ENCODE measurements around the gene IL7R. TPM values are rescaled to one million over a fixed set of nuclear protein-coding genes. Genes with fewer than 3 reads are reported as not detected.
A peak's percentile ranks its signal among the peaks of the same experiment; 100 is the strongest.

IL7R gene
- total and polyA plus RNA-seq, 5 experiments from 2014 or later: 569 to 1,437 (median 668) TPM

GRCh38 chr5:35919191-35919590 is 62.5 kb downstream of the IL7R start:
- Mint-ChIP-seq H3K9me3 (peaks cover 0 to 12% (median 10%) of the 10 kb centered on the region in 9 donors), H3K4me3 (peak overlapping the region in 1 of 10 donors; percentile 37), H3K4me1 (peaks cover 7 to 21% (median 15%) of the 10 kb centered on the region in 4 donors), H3K36me3 (peaks cover 0 to 7% (median 2%) of the 10 kb centered on the region in 3 donors), H3K27ac (peak overlapping the region in 3 of 10 donors; percentile 1 to 27 (median 9)), H3K27me3 (no peaks in the 10 kb centered on the region)
- ATAC-seq: no peak
- POLR2A ChIA-PET: interaction anchor here (0.6 to 0.7 kb wide), 3 partner anchors 56 to 829 kb away, joined by 3 to 4 read pairs (median 4); no protein-coding TSS in a partner anchor
- DNase-seq: no peak

GRCh38 chr5:35920890-35921289 is 64.2 kb downstream of the IL7R start:
- POLR2A ChIA-PET: interaction anchor here (1.0 kb wide), 1 partner anchor 30 kb away, joined by 3 read pairs; no protein-coding TSS in a partner anchor
- peak overlapping the region in 1 of 10 donors; percentile 62 for H3K27ac Mint-ChIP-seq
- DNase-seq (no peak), ATAC-seq (no peak)
- H3K9me3 Mint-ChIP-seq: peaks cover 0 to 12% (median 6%) of the 10 kb centered on the region in 9 donors
- H3K4me3 Mint-ChIP-seq: no peak overlapping the region
- H3K4me1 Mint-ChIP-seq: peaks cover 19 to 34% (median 30%) of the 10 kb centered on the region in 4 donors
- H3K27me3 Mint-ChIP-seq: no peaks in the 10 kb centered on the region
- peaks cover 0 to 7% (median 2%) of the 10 kb centered on the region in 3 donors for H3K36me3 Mint-ChIP-seq

- Mint-ChIP-seq H3K36me3 (peaks cover 0 to 7% (median 2%) of the 10 kb centered on the region in 3 donors), H3K27me3 (peaks cover 0 to 4% (median 0%) of the 10 kb centered on the region in 5 donors), H3K27ac (peak overlapping the region in 6 of 10 donors; percentile 11 to 44 (median 23)), H3K4me1 (peaks cover 25 to 40% (median 35%) of the 10 kb centered on the region in 4 donors), H3K9me3 (peaks cover 0 to 12% (median 6%) of the 10 kb centered on the region in 9 donors), H3K4me3 (no peak overlapping the region)
- DNase-seq: peak in 3 of 10 donors; percentile 27 to 46 (median 31)
- POLR2A ChIA-PET: interaction anchor here (1.0 kb wide), 1 partner anchor 31 kb away, joined by 3 read pairs; no protein-coding TSS in a partner anchor
- ATAC-seq: no peak
Observed at GRCh38 chr5:35921930-35922329, 65.2 kb downstream of the IL7R start.

GRCh38 chr5:35922468-35922867 is 65.8 kb downstream of the IL7R start:
- no peak for DNase-seq
- H3K27me3 Mint-ChIP-seq: peaks cover 0 to 4% (median under 1%) of the 10 kb centered on the region in 5 donors
- H3K36me3 Mint-ChIP-seq: peaks cover 0 to 7% (median 2%) of the 10 kb centered on the region in 3 donors
- no peak for ATAC-seq
- H3K4me3 Mint-ChIP-seq: no peak overlapping the region
- peak overlapping the region in 1 of 10 donors; percentile 44 for H3K27ac Mint-ChIP-seq
- POLR2A ChIA-PET: no interaction called here
- peaks cover 0 to 12% (median 6%) of the 10 kb centered on the region in 9 donors for H3K9me3 Mint-ChIP-seq
- H3K4me1 Mint-ChIP-seq: peaks cover 25 to 40% (median 35%) of the 10 kb centered on the region in 4 donors

GRCh38 chr5:35924122-35924949 is 67.6 kb downstream of the IL7R start:
- POLR2A ChIA-PET: interaction anchor here (0.8 to 3.6 kb wide), 17 partner anchors 25 to 995 kb away, joined by 3 to 23 read pairs (median 5); partner anchors contain the start of genes DNAJC21 and IL7R
- Mint-ChIP-seq H3K36me3 (peaks cover 0 to 5% (median 2%) of the 10 kb centered on the region in 3 donors), H3K9me3 (peaks cover 0 to 7% (median 4%) of the 10 kb centered on the region in 9 donors), H3K27ac (peak overlapping the region; percentile 66 to 94 (median 84)), H3K4me1 (peaks cover 25 to 40% (median 34%) of the 10 kb centered on the region in 4 donors), H3K4me3 (peak overlapping the region; percentile 56 to 90 (median 82)), H3K27me3 (peaks cover 0 to 8% (median 1%) of the 10 kb centered on the region in 5 donors)
- DNase-seq: no peak
- ATAC-seq: peak in 1 of 2 donors; percentile 3

GRCh38 chr5:35924950-35925722 is 68.4 kb downstream of the IL7R start:
- peaks cover 0 to 2% (median 0%) of the 10 kb centered on the region in 3 donors for H3K36me3 Mint-ChIP-seq
- peaks cover 0 to 2% (median 0%) of the 10 kb centered on the region in 9 donors for H3K9me3 Mint-ChIP-seq
- peaks cover 0 to 8% (median 1%) of the 10 kb centered on the region in 5 donors for H3K27me3 Mint-ChIP-seq
- ATAC-seq (peak; percentile 90 to 91), DNase-seq (peak; percentile 66 to 89 (median 80))
- H3K4me1 Mint-ChIP-seq: peaks cover 25 to 40% (median 34%) of the 10 kb centered on the region in 4 donors
- POLR2A ChIA-PET: interaction anchor here (0.6 to 3.6 kb wide), 20 partner anchors 25 to 996 kb away, joined by 3 to 23 read pairs (median 4); partner anchors contain the start of genes DNAJC21 and IL7R
- peak overlapping the region; percentile 66 to 94 (median 84) for H3K27ac Mint-ChIP-seq
- peak overlapping the region; percentile 56 to 90 (median 82) for H3K4me3 Mint-ChIP-seq

GRCh38 chr5:35926389-35927051 is 69.8 kb downstream of the IL7R start:
- H3K4me1 Mint-ChIP-seq: peaks cover 25 to 38% (median 34%) of the 10 kb centered on the region in 4 donors
- ATAC-seq (peak; percentile 45 to 52), DNase-seq (peak; percentile 17 to 83 (median 68))
- H3K27ac Mint-ChIP-seq: peak overlapping the region in 6 of 10 donors; percentile 12 to 93 (median 74)
- POLR2A ChIA-PET: interaction anchor here (1.0 to 3.6 kb wide), 7 partner anchors 46 to 310 kb away, joined by 3 to 23 read pairs (median 5); no protein-coding TSS in a partner anchor
- peaks cover 0 to 8% (median 1%) of the 10 kb centered on the region in 5 donors for H3K27me3 Mint-ChIP-seq
- peak overlapping the region in 9 of 10 donors; percentile 14 to 87 (median 77) for H3K4me3 Mint-ChIP-seq
- no peaks in the 10 kb centered on the region for H3K9me3 Mint-ChIP-seq
- no peaks in the 10 kb centered on the region for H3K36me3 Mint-ChIP-seq

Other genes with a start within 250 kb of the IL7R start
- 10 to 100 TPM; 13.2 to 13.7 TPM for gene SPEF2, start 239.0 kb upstream of the IL7R start, total RNA-seq
- gene SPEF2, start 239.0 kb upstream of the IL7R start, polyA plus RNA-seq: 10 to 100 TPM in 2 of 3 donors, 1 to 10 TPM in 1; 9.9 to 10.9 (median 10.6) TPM
- not detected for gene CAPSL, start 81.7 kb downstream of the IL7R start, total RNA-seq
- not detected for gene CAPSL, start 81.7 kb downstream of the IL7R start, polyA plus RNA-seq
- not detected for gene UGT3A1, start 134.5 kb downstream of the IL7R start, total RNA-seq
- gene UGT3A1, start 134.5 kb downstream of the IL7R start, polyA plus RNA-seq: not detected
- not detected for gene UGT3A2, start 210.0 kb downstream of the IL7R start, total RNA-seq
- not detected for gene UGT3A2, start 210.0 kb downstream of the IL7R start, polyA plus RNA-seq